ENCODE measurements around the gene OR6B1. TPM values are rescaled to one million over a fixed set of nuclear protein-coding genes. Genes with fewer than 3 reads are reported as not detected.

The OR6B1 gene
- total and polyA plus RNA-seq, 2 donors (not counting 1 experiment from before 2014, with no cell fraction given): not detected

- Histone ChIP-seq H3K36me3 (replicated peaks in 1 of 2; ENCODE audit: control extremely low read depth in 1 of 2, control insufficient read depth in 1 of 2, extremely low read depth in 1 of 2, insufficient read depth in 2 of 2, low read length in 1 of 2) (no peaks in the 10 kb centered on the region), H2AFZ (ENCODE audit: insufficient read depth, low read depth, low read length, poor library complexity, severe bottlenecking) (no peak overlapping the region), H3K27ac (ENCODE audit: low read length in 2 of 2) (no peak overlapping the region), H3K27me3 (replicated peaks in 1 of 4; ENCODE audit: control extremely low read depth in 1 of 4, control insufficient read depth in 3 of 4, insufficient read depth in 4 of 4, low read length in 3 of 4) (no peaks in the 10 kb centered on the region), H3K4me2 (replicated peaks; ENCODE audit: low read depth, low read length, poor library complexity, severe bottlenecking) (no peak overlapping the region), H4K20me1 (ENCODE audit: control insufficient read depth, insufficient read depth, low read length, poor library complexity, severe bottlenecking) (no peaks in the 10 kb centered on the region), H3K4me1 (ENCODE audit: control insufficient read depth in 2 of 2, insufficient read depth in 2 of 2, low read length in 2 of 2) (no peaks in the 10 kb centered on the region), H3K9me3 (ENCODE audit: control extremely low read depth in 1 of 3, control insufficient read depth in 2 of 3, insufficient read depth in 1 of 3, low read length in 2 of 3) (no peaks in the 10 kb centered on the region), H3K9ac (ENCODE audit: low read length) (no peak overlapping the region), H3K79me2 (ENCODE audit: control insufficient read depth, insufficient read depth, low read length) (no peaks in the 10 kb centered on the region), H3K4me3 (ENCODE audit: control extremely low read depth in 1 of 5, extremely low read depth in 1 of 5, insufficient read depth in 1 of 5, low read depth in 2 of 5, low read length in 4 of 5) (no peak overlapping the region)
- CTCF ChIA-PET: no interaction called here
- no peak overlapping the region for H3K4me3 Mint-ChIP-seq
- POLR2A ChIA-PET: no interaction called here
- ATAC-seq (ENCODE audit: low read depth) (no peak), DNase-seq (no peak)
- H3K9me3 Mint-ChIP-seq (ENCODE audit: insufficient read depth): no peaks in the 10 kb centered on the region
- no peak for TF ChIP-seq EZH2 (IDR thresholded peaks at IDR 0.05; ENCODE audit: borderline replicate concordance, insufficient read depth, low read depth, low read length, poor library complexity, severe bottlenecking)
- no peak for TF ChIP-seq CTCF (IDR thresholded peaks at IDR 0.05)
- H3K27ac Mint-ChIP-seq: no peak overlapping the region
- H3K27me3 Mint-ChIP-seq: peaks cover 11% of the 10 kb centered on the region
- intact Hi-C loops (cut with micrococcal nuclease): no loop called here
- WGBS (ENCODE audit: insufficient coverage): 89% methylated on average over 2 of the region's 2 CpGs
- no peaks in the 10 kb centered on the region for H3K4me1 Mint-ChIP-seq
Observed at GRCh38 chr7:143965280-143965679, 34.8 kb upstream of the OR6B1 start.

- H4K20me1 ChIP-seq (ENCODE audit: control insufficient read depth, insufficient read depth, low read length, poor library complexity, severe bottlenecking): no peaks in the 10 kb centered on the region
- peaks cover 4% of the 10 kb centered on the region for H3K27me3 Mint-ChIP-seq
- no peaks in the 10 kb centered on the region for H3K4me1 ChIP-seq (ENCODE audit: control insufficient read depth in 2 of 2, insufficient read depth in 2 of 2, low read length in 2 of 2)
- CTCF ChIA-PET: no interaction called here
- no peak overlapping the region for H3K27ac Mint-ChIP-seq
- H3K4me2 ChIP-seq (replicated peaks; ENCODE audit: low read depth, low read length, poor library complexity, severe bottlenecking): no peak overlapping the region
- H3K9me3 Mint-ChIP-seq (ENCODE audit: insufficient read depth): no peaks in the 10 kb centered on the region
- no peak for TF ChIP-seq CTCF (IDR thresholded peaks at IDR 0.05)
- TF ChIP-seq EZH2 (IDR thresholded peaks at IDR 0.05; ENCODE audit: borderline replicate concordance, insufficient read depth, low read depth, low read length, poor library complexity, severe bottlenecking): no peak
- intact Hi-C loops (cut with micrococcal nuclease): no loop called here
- no peaks in the 10 kb centered on the region for H3K27me3 ChIP-seq (replicated peaks in 1 of 4; ENCODE audit: control extremely low read depth in 1 of 4, control insufficient read depth in 3 of 4, insufficient read depth in 4 of 4, low read length in 3 of 4)
- DNase-seq (no peak), ATAC-seq (ENCODE audit: low read depth) (no peak)
- H2AFZ ChIP-seq (ENCODE audit: insufficient read depth, low read depth, low read length, poor library complexity, severe bottlenecking): no peak overlapping the region
- no CpG with 5 or more reads among the region's 4 CpGs for WGBS (ENCODE audit: insufficient coverage)
- POLR2A ChIA-PET: no interaction called here
- no peaks in the 10 kb centered on the region for H3K9me3 ChIP-seq (ENCODE audit: control extremely low read depth in 1 of 3, control insufficient read depth in 2 of 3, insufficient read depth in 1 of 3, low read length in 2 of 3)
- no peaks in the 10 kb centered on the region for H3K79me2 ChIP-seq (ENCODE audit: control insufficient read depth, insufficient read depth, low read length)
- H3K4me1 Mint-ChIP-seq: no peaks in the 10 kb centered on the region
- no peak overlapping the region for H3K9ac ChIP-seq (ENCODE audit: low read length)
- H3K27ac ChIP-seq (ENCODE audit: low read length in 2 of 2): no peak overlapping the region
- H3K4me3 Mint-ChIP-seq: no peak overlapping the region
- no peak overlapping the region for H3K4me3 ChIP-seq (ENCODE audit: control extremely low read depth in 1 of 5, extremely low read depth in 1 of 5, insufficient read depth in 1 of 5, low read depth in 2 of 5, low read length in 4 of 5)
- no peaks in the 10 kb centered on the region for H3K36me3 ChIP-seq (replicated peaks in 1 of 2; ENCODE audit: control extremely low read depth in 1 of 2, control insufficient read depth in 1 of 2, extremely low read depth in 1 of 2, insufficient read depth in 2 of 2, low read length in 1 of 2)
Observed at GRCh38 chr7:143967398-143967797, 32.7 kb upstream of the OR6B1 start.
